Liver (tissue), 9 donors: ENCODE measurements around the gene FOXO1. TPM values are rescaled to one million over a fixed set of nuclear protein-coding genes. Genes with fewer than 3 reads are reported as not detected.

Experiments
- DNase-seq: peaks from one replicate; pipeline ENCODE4 v3.0.0-alpha.2; 2017; ENCODE audit warnings: low spot score
- H3K27ac ChIP-seq, 2 donors: one replicate each; pipeline ENCODE4 v1.7.0; 2013; ENCODE audit warnings: inconsistent platforms in 2 of 2, low read length in 2 of 2, control low read depth in 1 of 2, low read depth in 1 of 2, mild to moderate bottlenecking in 1 of 2
- H3K27me3 ChIP-seq, 4 donors: one replicate each; pipeline versions ENCODE4 v1.6.1 to v1.7.0; 2013; ENCODE audit warnings: low read length in 3 of 4, inconsistent platforms in 1 of 4, mild to moderate bottlenecking in 1 of 4, moderate library complexity in 1 of 4; ENCODE audit not compliant: control insufficient read depth in 4 of 4, insufficient read depth in 4 of 4
- H3K36me3 ChIP-seq, 4 donors: one replicate each; pipeline versions ENCODE4 v1.6.1 to v1.7.0; 2013; ENCODE audit warnings: low read length in 3 of 4, mild to moderate bottlenecking in 3 of 4, low read depth in 1 of 4, moderate library complexity in 1 of 4; ENCODE audit not compliant: control insufficient read depth in 4 of 4, insufficient read depth in 3 of 4
- H3K4me1 ChIP-seq, 4 donors: one replicate each; pipeline versions ENCODE4 v1.6.1 to v1.7.0; 2013; ENCODE audit warnings: low read length in 3 of 4, mild to moderate bottlenecking in 3 of 4, moderate library complexity in 1 of 4; ENCODE audit not compliant: control insufficient read depth in 4 of 4, insufficient read depth in 4 of 4
- H3K4me3 ChIP-seq, 3 donors: one replicate each; pipeline versions ENCODE4 v1.6.1 to v1.7.0; 2013; ENCODE audit warnings: low read length in 3 of 3, control low read depth in 1 of 3, low read depth in 1 of 3, mild to moderate bottlenecking in 1 of 3
- H3K9ac ChIP-seq, 2 donors: one replicate each; pipeline ENCODE4 v1.7.0; 2013; ENCODE audit warnings: low read length in 2 of 2, mild to moderate bottlenecking in 2 of 2, moderate library complexity in 2 of 2, control low read depth in 1 of 2, low read depth in 1 of 2
- H3K9me3 ChIP-seq, 4 donors: one replicate each; pipeline versions ENCODE4 v1.6.1 to v1.7.0; 2013; ENCODE audit warnings: low read length in 3 of 4; ENCODE audit not compliant: control insufficient read depth in 4 of 4
- ATF3 ChIP-seq: IDR thresholded peaks from 2 replicates; pipeline ENCODE4 v1.6.1; 2016; ENCODE audit warnings: antibody characterized with exemption
- CTCF ChIP-seq: fragments of 150-350 bp; IDR thresholded peaks from 2 replicates; pipeline ENCODE4 v1.5.1; 2017; ENCODE audit warnings: improper control_type of control experiment, low read depth, low read length; ENCODE audit not compliant: missing input control
- EGR1 ChIP-seq, 2 donors: IDR thresholded peaks; 2 replicates each; pipeline ENCODE4 v1.6.1; 2016 to 2018; ENCODE audit warnings: antibody characterized with exemption in 2 of 2, low read depth in 2 of 2
- FOXA1 ChIP-seq: IDR thresholded peaks from 2 replicates; pipeline ENCODE4 v1.6.1; 2016; ENCODE audit warnings: antibody characterized with exemption
- FOXA2 ChIP-seq: IDR thresholded peaks from 2 replicates; pipeline ENCODE4 v1.6.1; 2016; ENCODE audit warnings: antibody characterized with exemption
- GABPA ChIP-seq, 2 donors: IDR thresholded peaks in 1 of 2; conservative IDR thresholded peaks in 1 of 2; 2 replicates each; pipeline ENCODE4 v1.6.1; 2016; ENCODE audit warnings: antibody characterized with exemption in 2 of 2, mild to moderate bottlenecking in 1 of 2, moderate library complexity in 1 of 2
- HNF4A ChIP-seq, 2 donors: conservative IDR thresholded peaks; 2 replicates each; pipeline ENCODE4 v1.6.1; 2016; ENCODE audit warnings: antibody characterized with exemption in 2 of 2, mild to moderate bottlenecking in 2 of 2
- HNF4G ChIP-seq: IDR thresholded peaks from 2 replicates; pipeline ENCODE4 v1.6.1; 2016; ENCODE audit warnings: antibody characterized with exemption
- JUND ChIP-seq, 2 donors: IDR thresholded peaks; 2 replicates each; pipeline ENCODE4 v1.6.1; 2016; ENCODE audit warnings: antibody characterized with exemption in 2 of 2
- MAX ChIP-seq: IDR thresholded peaks from 2 replicates; pipeline ENCODE4 v1.6.1; 2016; ENCODE audit warnings: antibody characterized with exemption
- NR2F2 ChIP-seq: IDR thresholded peaks from 2 replicates; pipeline ENCODE4 v1.6.1; 2016; ENCODE audit warnings: antibody characterized with exemption
- RAD21 ChIP-seq, 2 donors: IDR thresholded peaks; 2 replicates each; pipeline ENCODE4 v1.6.1; 2016; ENCODE audit warnings: antibody characterized with exemption in 2 of 2, mild to moderate bottlenecking in 2 of 2
- REST ChIP-seq: IDR thresholded peaks from 2 replicates; pipeline ENCODE4 v1.6.1; 2016; ENCODE audit warnings: antibody characterized with exemption, mild to moderate bottlenecking
- RXRA ChIP-seq, 2 donors: IDR thresholded peaks; 2 replicates each; pipeline ENCODE4 v1.6.1; 2017 to 2018; ENCODE audit warnings: antibody characterized with exemption in 2 of 2, mild to moderate bottlenecking in 1 of 2
- SP1 ChIP-seq: IDR thresholded peaks from 2 replicates; pipeline ENCODE4 v1.6.1; 2018; ENCODE audit warnings: antibody characterized with exemption, mild to moderate bottlenecking
- TAF1 ChIP-seq: conservative IDR thresholded peaks from 2 replicates; pipeline ENCODE4 v1.6.1; 2016; ENCODE audit warnings: antibody characterized with exemption, mild to moderate bottlenecking
- YY1 ChIP-seq: IDR thresholded peaks from 2 replicates; pipeline ENCODE4 v1.6.1; 2016; ENCODE audit warnings: antibody characterized with exemption, mild to moderate bottlenecking
- ZBTB33 ChIP-seq: IDR thresholded peaks from 2 replicates; pipeline ENCODE4 v1.6.1; 2016; ENCODE audit warnings: antibody characterized with exemption
- WGBS: extraction: QIAGEN DNeasy Blood & Tissue Kit; methylation state at CpG from one replicate; pipeline ENCODE4 v1.1.7; 2013; 5-methylcytosine and 5-hydroxymethylcytosine counted together
- polyA plus RNA-seq, 2 donors: library from polyadenylated mRNA; stranded (reverse) in 1 of 2; unstranded in 1 of 2; fragments of 200-250 nt in 1 of 2; fragments of >200 nt in 1 of 2; fragmentation: Nextera tagmentation in 1 of 2; extraction: Ambion mirVana in 1 of 2; gene quantifications; one replicate each; pipeline versions ENCODE4 v1.2.1 to v1.2.3, GENCODE V29; 2013 to 2015
- total RNA-seq, 2 donors: library from RNA; depleted of rRNA; stranded (reverse); fragments of >200 nt; gene quantifications; one replicate each; pipeline ENCODE4 v1.2.3, GENCODE V29; 2014
- donor health status: healthy.
- donor health status: healthy.
- donor health status: healthy.
- donor health status: healthy.
- donor health status: healthy.

FOXO1 gene
- total and polyA plus RNA-seq, 4 donors = 5.4 to 23.6 (median 8.6) TPM

- Histone ChIP-seq H3K36me3 (no peaks in the 10 kb centered on the region), H3K27me3 (no peaks in the 10 kb centered on the region), H3K9me3 (no peaks in the 10 kb centered on the region), H3K9ac (no peak overlapping the region), H3K4me1 (peaks cover 6 to 44% (median 23%) of the 10 kb centered on the region in 4 donors), H3K4me3 (no peak overlapping the region), H3K27ac (no peak overlapping the region)
- DNase-seq = no peak
- WGBS = 56% methylated on average over 14 of the region's 14 CpGs
- TF ChIP-seq FOXA2 = no peak
- TF ChIP-seq TAF1 = no peak
- no peak for TF ChIP-seq NR2F2
- no peak for TF ChIP-seq EGR1 (IDR thresholded peaks at IDR 0.05; ENCODE audit: low read depth in 2 of 2)
- TF ChIP-seq HNF4A (conservative IDR thresholded peaks at IDR 0.05) = peak; percentile 52 to 62
- no peak for TF ChIP-seq MAX
- peak; percentile 35 for TF ChIP-seq FOXA1
- peak; percentile 28 to 63 for TF ChIP-seq RAD21 (IDR thresholded peaks at IDR 0.05)
- TF ChIP-seq HNF4G = no peak
- peak; percentile 72 for TF ChIP-seq YY1
- TF ChIP-seq JUND (IDR thresholded peaks at IDR 0.05) = no peak
- TF ChIP-seq REST = no peak
- TF ChIP-seq SP1 = peak; percentile 50
- peak; percentile 55 to 59 for TF ChIP-seq RXRA (IDR thresholded peaks at IDR 0.05)
- TF ChIP-seq ZBTB33 = peak; percentile 39
- TF ChIP-seq CTCF = no peak
- TF ChIP-seq GABPA (IDR thresholded peaks at IDR 0.05 in 1 of 2, conservative IDR thresholded peaks at IDR 0.05 in 1 of 2) = no peak
- TF ChIP-seq ATF3 = peak; percentile 15
These were observed 14.4 kb downstream of the FOXO1 start for GRCh38 chr13:40651866-40652587.
